WTC11 (cell line): ENCODE results near the gene GLB1L3. TPM values are rescaled to one million over a fixed set of nuclear protein-coding genes. Genes with fewer than 3 reads are reported as not detected.

Experiments
- ATAC-seq: fragments of 200-7000 bp; cut with Tn5 transposase; 2 replicates; pipeline ENCODE4 v1.10.0; 2021; ENCODE audit warnings: mild to moderate bottlenecking, moderate library complexity
- CTCF ChIA-PET: fragments of 300-600 bp; sonication (Branson Sonifier 250); formaldehyde crosslinking; loops from one replicate; lab custom pipeline; 2021; ENCODE audit warnings: antibody characterized with exemption; lab: Charles Lee
- POLR2A ChIA-PET: fragments of 350-600 bp; sonication (Branson Sonifier 250); formaldehyde crosslinking; loops from one replicate; lab custom pipeline; 2021; ENCODE audit warnings: antibody characterized with exemption; lab: Charles Lee
- DNase-seq: peaks from one replicate; pipeline ENCODE4 v3.0.0; 2021; ENCODE audit warnings: low spot score
- H3K27ac Mint-ChIP-seq: 2 replicates; pipeline ENCODE4 v1.8.0; 2021; ENCODE audit warnings: mixed read lengths
- H3K27me3 Mint-ChIP-seq: 2 replicates; pipeline ENCODE4 v1.8.0; 2021; ENCODE audit warnings: low read depth, mild to moderate bottlenecking, moderate library complexity, mixed read lengths
- H3K36me3 Mint-ChIP-seq: 2 replicates; pipeline ENCODE4 v1.8.0; 2021; ENCODE audit warnings: mixed read lengths
- H3K4me1 Mint-ChIP-seq: 2 replicates; pipeline ENCODE4 v1.8.0; 2022; ENCODE audit warnings: mixed read lengths
- H3K4me3 Mint-ChIP-seq: 2 replicates; pipeline ENCODE4 v1.8.0; 2021; ENCODE audit warnings: mild to moderate bottlenecking, moderate library complexity, mixed read lengths
- H3K9me3 Mint-ChIP-seq: 2 replicates; pipeline ENCODE4 v1.8.0; 2021; ENCODE audit warnings: mixed read lengths
- AFF4 ChIP-seq: sonication (generic); formaldehyde crosslinking; IDR thresholded peaks from 2 replicates; pipeline ENCODE4 v1.8.1; 2023; ENCODE audit warnings: mild to moderate bottlenecking, missing genetic modification reagents, borderline replicate concordance
- ATF1 ChIP-seq: sonication (generic); formaldehyde crosslinking; IDR thresholded peaks from 2 replicates; pipeline ENCODE4 v1.8.1; 2023; ENCODE audit warnings: mild to moderate bottlenecking, moderate library complexity, missing genetic modification reagents
- ATF6 ChIP-seq: sonication (generic); formaldehyde crosslinking; IDR thresholded peaks from 2 replicates; pipeline ENCODE4 v1.8.1; 2023; ENCODE audit warnings: mild to moderate bottlenecking, missing genetic modification reagents
- CBFB ChIP-seq: sonication (generic); formaldehyde crosslinking; IDR thresholded peaks from 2 replicates; pipeline ENCODE4 v1.8.1; 2022; ENCODE audit warnings: mild to moderate bottlenecking, low read depth, missing genetic modification reagents
- CREM ChIP-seq: sonication (generic); formaldehyde crosslinking; IDR thresholded peaks from 2 replicates; pipeline ENCODE4 v1.8.1; 2022; ENCODE audit warnings: mild to moderate bottlenecking, missing genetic modification reagents, moderate library complexity
- CTCF ChIP-seq: fragments of 200-600 bp; IDR thresholded peaks from 2 replicates; pipeline ENCODE4 v1.8.0; 2022; ENCODE audit warnings: antibody characterized with exemption
- ELF4 ChIP-seq: sonication (generic); formaldehyde crosslinking; IDR thresholded peaks from 2 replicates; pipeline ENCODE4 v1.8.1; 2022; ENCODE audit warnings: low read depth, mild to moderate bottlenecking, moderate library complexity, missing genetic modification reagents
- EMX1 ChIP-seq: fragments of 250-450 bp; sonication (Bioruptor Pico); IDR thresholded peaks from 2 replicates; pipeline ENCODE4 v1.8.0; 2021; ENCODE audit warnings: mild to moderate bottlenecking
- ESRRA ChIP-seq: sonication (generic); formaldehyde crosslinking; IDR thresholded peaks from 2 replicates; pipeline ENCODE4 v1.8.1; 2022; ENCODE audit warnings: mild to moderate bottlenecking, missing genetic modification reagents, borderline replicate concordance
- FOXK1 ChIP-seq: sonication (generic); formaldehyde crosslinking; IDR thresholded peaks from 2 replicates; pipeline ENCODE4 v1.8.0; 2022; ENCODE audit warnings: mild to moderate bottlenecking, moderate library complexity, missing genetic modification reagents
- FOXP1 ChIP-seq: sonication (generic); formaldehyde crosslinking; IDR thresholded peaks from 2 replicates; pipeline ENCODE4 v1.8.0; 2022; ENCODE audit warnings: missing genetic modification reagents, mild to moderate bottlenecking, moderate library complexity, borderline replicate concordance
- HMGA2 ChIP-seq: fragments of 250-450 bp; sonication (Bioruptor Pico); IDR thresholded peaks from 2 replicates; pipeline ENCODE4 v1.4.0; 2021; ENCODE audit warnings: mild to moderate bottlenecking, moderate library complexity
- IRF2 ChIP-seq: sonication (generic); formaldehyde crosslinking; IDR thresholded peaks from 2 replicates; pipeline ENCODE4 v1.8.0; 2022; ENCODE audit warnings: low read depth, missing genetic modification reagents, borderline replicate concordance
- JAZF1 ChIP-seq: fragments of 250-450 bp; sonication (Bioruptor Pico); IDR thresholded peaks from 2 replicates; pipeline ENCODE4 v1.9.0; 2021; ENCODE audit warnings: moderate library complexity, mild to moderate bottlenecking, inconsistent platforms
- JUN ChIP-seq: sonication (generic); formaldehyde crosslinking; IDR thresholded peaks from 2 replicates; pipeline ENCODE4 v1.8.0; 2023; ENCODE audit warnings: mild to moderate bottlenecking, missing genetic modification reagents
- KAT7 ChIP-seq: sonication (generic); formaldehyde crosslinking; IDR thresholded peaks from 2 replicates; pipeline ENCODE4 v1.8.1; 2023; ENCODE audit warnings: missing genetic modification reagents, mild to moderate bottlenecking, borderline replicate concordance
- MXD4 ChIP-seq: fragments of 250-450 bp; sonication (Bioruptor Pico); IDR thresholded peaks from 2 replicates; pipeline ENCODE4 v1.8.0; 2021; ENCODE audit warnings: mild to moderate bottlenecking, moderate library complexity, borderline replicate concordance
- NFATC4 ChIP-seq: fragments of 250-450 bp; sonication (Bioruptor Pico); IDR thresholded peaks from 2 replicates; pipeline ENCODE4 v1.9.0; 2021; ENCODE audit warnings: mild to moderate bottlenecking
- PRRX2 ChIP-seq: fragments of 250-450 bp; sonication (Bioruptor Pico); IDR thresholded peaks from 2 replicates; pipeline ENCODE4 v1.8.0; 2021; ENCODE audit warnings: mild to moderate bottlenecking
- RORB ChIP-seq: fragments of 250-450 bp; sonication (Bioruptor Pico); IDR thresholded peaks from 2 replicates; pipeline ENCODE4 v1.9.0; 2021; ENCODE audit warnings: mild to moderate bottlenecking
- SMAD3 ChIP-seq: sonication (generic); formaldehyde crosslinking; IDR thresholded peaks from 2 replicates; pipeline ENCODE4 v1.8.0; 2022; ENCODE audit warnings: missing genetic modification reagents, mild to moderate bottlenecking, borderline replicate concordance
- SOX15 ChIP-seq: fragments of 250-450 bp; sonication (Bioruptor Pico); IDR thresholded peaks from 2 replicates; pipeline ENCODE4 v1.9.0; 2021; ENCODE audit warnings: mild to moderate bottlenecking
- TEAD4 ChIP-seq: sonication (generic); formaldehyde crosslinking; IDR thresholded peaks from 2 replicates; pipeline ENCODE4 v1.8.0; 2022; ENCODE audit warnings: mild to moderate bottlenecking, missing genetic modification reagents
- USF2 ChIP-seq: sonication (generic); formaldehyde crosslinking; IDR thresholded peaks from 2 replicates; pipeline ENCODE4 v1.8.1; 2023; ENCODE audit warnings: mild to moderate bottlenecking, missing genetic modification reagents, moderate library complexity
- ZMAT4 ChIP-seq: fragments of 250-450 bp; sonication (Bioruptor Pico); IDR thresholded peaks from 2 replicates; pipeline ENCODE4 v1.9.0; 2021; ENCODE audit warnings: mild to moderate bottlenecking
- ZNF317 ChIP-seq: sonication (generic); formaldehyde crosslinking; IDR thresholded peaks from 2 replicates; pipeline ENCODE4 v1.8.1; 2023; ENCODE audit warnings: low read depth, mild to moderate bottlenecking, moderate library complexity, missing genetic modification reagents, borderline replicate concordance
- ZNF423 ChIP-seq: fragments of 250-450 bp; sonication (Bioruptor Pico); IDR thresholded peaks from 2 replicates; pipeline ENCODE4 v2.1.2; 2022; ENCODE audit warnings: mild to moderate bottlenecking, moderate library complexity
- ZNF671 ChIP-seq: fragments of 250-450 bp; sonication (Bioruptor Pico); IDR thresholded peaks from 2 replicates; pipeline ENCODE4 v1.8.0; 2021; ENCODE audit warnings: mild to moderate bottlenecking
- total RNA-seq: library from RNA; stranded (reverse); gene quantifications from 3 replicates; pipeline ENCODE4 v1.2.3, GENCODE V29; 2021

GLB1L3 gene
- total RNA-seq, 1 experiment from 2014 or later: 50.2 TPM

GRCh38 chr11:134238956-134239355, 37.2 kb upstream of the GLB1L3 start:
- DNase-seq (no peak), ATAC-seq (no peak)
- Mint-ChIP-seq H3K36me3 (peaks cover 30% of the 10 kb centered on the region), H3K27ac (no peak overlapping the region), H3K9me3 (no peaks in the 10 kb centered on the region), H3K27me3 (no peaks in the 10 kb centered on the region), H3K4me3 (no peak overlapping the region), H3K4me1 (peaks cover 8% of the 10 kb centered on the region)
- POLR2A ChIA-PET: no interaction called here
- CTCF ChIA-PET: no interaction called here
- TF ChIP-seq CTCF (no peak), FOXP1 (CRISPR knock-in tag) (no peak), EMX1 (no peak)

GRCh38 chr11:134240592-134240991, 35.6 kb upstream of the GLB1L3 start:
- ChIA-PET CTCF (interaction anchor here (0.6 to 1.9 kb wide), 3 partner anchors 21 to 210 kb away, joined by 3 to 4 read pairs (median 3); no protein-coding TSS in a partner anchor), POLR2A (no interaction called here)
- DNase-seq (no peak), ATAC-seq (no peak)
- Mint-ChIP-seq H3K9me3 (no peaks in the 10 kb centered on the region), H3K4me1 (peaks cover 8% of the 10 kb centered on the region), H3K4me3 (no peak overlapping the region), H3K36me3 (peaks cover 34% of the 10 kb centered on the region), H3K27ac (no peak overlapping the region), H3K27me3 (no peaks in the 10 kb centered on the region)
- no peak for TF ChIP-seq ZNF423 (CRISPR knock-in tag)
- no peak for TF ChIP-seq ESRRA
- TF ChIP-seq CREM: no peak
- TF ChIP-seq NFATC4 (CRISPR knock-in tag): no peak
- no peak for TF ChIP-seq SOX15 (CRISPR knock-in tag)
- no peak for TF ChIP-seq ATF6 (CRISPR knock-in tag)
- no peak for TF ChIP-seq USF2
- no peak for TF ChIP-seq ATF1
- no peak for TF ChIP-seq ZMAT4 (CRISPR knock-in tag)
- TF ChIP-seq HMGA2: no peak
- TF ChIP-seq JUN (CRISPR knock-in tag): no peak
- no peak for TF ChIP-seq JAZF1 (CRISPR knock-in tag)
- no peak for TF ChIP-seq TEAD4 (CRISPR knock-in tag)
- TF ChIP-seq CBFB: no peak
- no peak for TF ChIP-seq PRRX2
- TF ChIP-seq SMAD3 (CRISPR knock-in tag): no peak
- no peak for TF ChIP-seq KAT7 (CRISPR knock-in tag)
- no peak for TF ChIP-seq FOXK1 (CRISPR knock-in tag)
- no peak for TF ChIP-seq ZNF317

GRCh38 chr11:134242376-134242775, 33.8 kb upstream of the GLB1L3 start:
- ATAC-seq: no peak
- no peak for DNase-seq
- no peak overlapping the region for H3K27ac Mint-ChIP-seq
- H3K4me1 Mint-ChIP-seq: peaks cover 8% of the 10 kb centered on the region
- ChIA-PET CTCF (no interaction called here), POLR2A (no interaction called here)
- H3K36me3 Mint-ChIP-seq: peaks cover 33% of the 10 kb centered on the region
- H3K27me3 Mint-ChIP-seq: no peaks in the 10 kb centered on the region
- no peak overlapping the region for H3K4me3 Mint-ChIP-seq
- H3K9me3 Mint-ChIP-seq: no peaks in the 10 kb centered on the region
- TF ChIP-seq ZMAT4 (CRISPR knock-in tag) (no peak), ZNF671 (CRISPR knock-in tag) (no peak), ATF1 (no peak), MXD4 (CRISPR knock-in tag) (no peak), ELF4 (CRISPR knock-in tag) (no peak), IRF2 (CRISPR knock-in tag) (no peak), RORB (CRISPR knock-in tag) (no peak), AFF4 (no peak)
